Activated T-helper 1 cell treated with anti-CD3 and anti-CD28 coated beads, Interleukin-2, amount 50 U/mL, for 16 hours (primary cell): ENCODE results near the gene MRPL49.

Experiments used
- DNase-seq, 2 donors: peaks; one replicate each; pipeline ENCODE4 v3.0.0-alpha.2; 2020; ENCODE audit warnings: low read depth in 1 of 2, low spot score in 1 of 2

Gene MRPL49

GRCh38 chr11:65121865-65122696, at the start of gene MRPL49, which contains the start of gene FAU:
Gene MRPL49, plus strand, starts transcription at chr11:65122321. Its CDS starts 26 bp downstream, at chr11:65122347.
Gene FAU, minus strand, starts transcription at chr11:65122134. Its CDS starts 321 bp downstream, at chr11:65121813.
- DNase-seq: peak; percentile 98

GRCh38 chr11:65072631-65072966, 49.5 kb upstream of the MRPL49 start:
- no peak for DNase-seq

- DNase-seq: no peak
Observed at GRCh38 chr11:65077451-65077850, 44.7 kb upstream of the MRPL49 start.

- peak; percentile 44 to 63 for DNase-seq
Observed at GRCh38 chr11:65078151-65078550, 44.0 kb upstream of the MRPL49 start.

- DNase-seq: no peak
Observed at GRCh38 chr11:65078786-65079342, 43.3 kb upstream of the MRPL49 start.

GRCh38 chr11:65083134-65083833, 38.8 kb upstream of the MRPL49 start:
- no peak for DNase-seq

- peak; percentile 92 to 95 for DNase-seq
Observed at GRCh38 chr11:65083834-65084597, 38.1 kb upstream of the MRPL49 start, which contains the start of the genes CDCA5 and ZFPL1. Gene CDCA5, minus strand, starts transcription at chr11:65084040. Its CDS starts 62 bp downstream, at chr11:65083978. Gene ZFPL1, plus strand, starts transcription at chr11:65084222. Its CDS starts 477 bp downstream, at chr11:65084699.

GRCh38 chr11:65084598-65085375, 37.3 kb upstream of the MRPL49 start:
- DNase-seq: no peak

GRCh38 chr11:65085446-65085845, 36.7 kb upstream of the MRPL49 start:
- DNase-seq: no peak

- no peak for DNase-seq
Observed at GRCh38 chr11:65086809-65087208, 35.3 kb upstream of the MRPL49 start.

- no peak for DNase-seq
Observed at GRCh38 chr11:65087216-65087615, 34.9 kb upstream of the MRPL49 start.

- no peak for DNase-seq
Observed at GRCh38 chr11:65087827-65088226, 34.3 kb upstream of the MRPL49 start.

GRCh38 chr11:65089621-65090020, 32.5 kb upstream of the MRPL49 start:
- no peak for DNase-seq

- DNase-seq: no peak
Observed at GRCh38 chr11:65090628-65091027, 31.5 kb upstream of the MRPL49 start.

GRCh38 chr11:65095427-65095826, 26.7 kb upstream of the MRPL49 start:
- DNase-seq: no peak

GRCh38 chr11:65095974-65096806, 25.9 kb upstream of the MRPL49 start, which contains the start of gene VPS51:
Gene VPS51, plus strand, starts transcription at chr11:65096214. Its CDS starts 37 bp downstream, at chr11:65096251.
- DNase-seq: peak; percentile 63 to 72

- no peak for DNase-seq
Observed at GRCh38 chr11:65096926-65097325, 25.2 kb upstream of the MRPL49 start.

- DNase-seq: no peak
Observed at GRCh38 chr11:65100674-65101350, 21.3 kb upstream of the MRPL49 start.
